Adrenal gland (tissue), 5 donors: ENCODE results near the gene MAP3K7CL.

Source experiments
- POLR2A ChIP-seq, 2 donors: fragments of 450-650 bp; IDR thresholded peaks; one replicate each; pipeline ENCODE4 v1.6.1; 2017; ENCODE audit warnings: antibody characterized with exemption in 2 of 2, mild to moderate bottlenecking in 2 of 2, moderate library complexity in 1 of 2
- TF ChIP-seq, protein P1 (sequence below), 6 experiments: fragments of 450-650 bp in 4 of 6; fragments of 200-600 bp in 2 of 6; sonication (generic) in 1 of 6; IDR thresholded peaks; 1 replicate in 5 of 6; 2 replicates in 1 of 6; pipeline versions ENCODE4 v1.5.1 to v1.8.0; 2016 to 2021; ENCODE audit warnings: antibody characterized with exemption in 6 of 6, mild to moderate bottlenecking in 2 of 6, moderate library complexity in 1 of 6
- donor health status: DM: no; HTN: no; CAD: no.

DNA sequence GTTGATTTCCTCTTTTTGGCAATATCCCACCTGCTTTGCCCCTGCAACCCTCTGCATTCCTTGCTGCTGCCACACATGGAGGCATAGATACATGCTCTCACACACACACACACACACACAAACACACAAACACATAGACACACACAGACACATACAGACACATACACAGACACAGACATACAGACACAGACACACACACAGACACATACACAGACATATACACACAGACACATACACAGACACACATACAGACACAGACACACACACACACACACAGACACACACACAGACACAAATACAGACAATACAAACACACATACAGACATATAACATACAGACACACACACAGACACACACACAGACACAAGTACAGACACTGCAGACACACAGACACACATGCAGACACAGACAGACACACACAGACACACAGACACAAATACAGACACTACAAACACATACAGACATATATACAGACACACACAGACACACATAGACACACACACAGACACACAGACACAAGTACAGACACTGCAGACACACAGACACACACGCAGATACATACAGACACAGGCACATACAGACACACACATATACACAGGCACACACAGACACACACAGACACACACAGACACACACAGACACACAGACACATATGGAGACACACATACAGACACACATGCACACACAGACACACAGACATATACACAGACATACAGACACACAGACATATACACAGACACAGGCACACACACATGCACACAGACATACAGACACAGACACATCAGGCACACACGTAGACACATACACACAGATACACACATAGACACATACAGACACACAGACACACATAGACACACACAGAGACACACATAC, 83.3 kb downstream of the MAP3K7CL start:
- TF ChIP-seq, protein P1, sequence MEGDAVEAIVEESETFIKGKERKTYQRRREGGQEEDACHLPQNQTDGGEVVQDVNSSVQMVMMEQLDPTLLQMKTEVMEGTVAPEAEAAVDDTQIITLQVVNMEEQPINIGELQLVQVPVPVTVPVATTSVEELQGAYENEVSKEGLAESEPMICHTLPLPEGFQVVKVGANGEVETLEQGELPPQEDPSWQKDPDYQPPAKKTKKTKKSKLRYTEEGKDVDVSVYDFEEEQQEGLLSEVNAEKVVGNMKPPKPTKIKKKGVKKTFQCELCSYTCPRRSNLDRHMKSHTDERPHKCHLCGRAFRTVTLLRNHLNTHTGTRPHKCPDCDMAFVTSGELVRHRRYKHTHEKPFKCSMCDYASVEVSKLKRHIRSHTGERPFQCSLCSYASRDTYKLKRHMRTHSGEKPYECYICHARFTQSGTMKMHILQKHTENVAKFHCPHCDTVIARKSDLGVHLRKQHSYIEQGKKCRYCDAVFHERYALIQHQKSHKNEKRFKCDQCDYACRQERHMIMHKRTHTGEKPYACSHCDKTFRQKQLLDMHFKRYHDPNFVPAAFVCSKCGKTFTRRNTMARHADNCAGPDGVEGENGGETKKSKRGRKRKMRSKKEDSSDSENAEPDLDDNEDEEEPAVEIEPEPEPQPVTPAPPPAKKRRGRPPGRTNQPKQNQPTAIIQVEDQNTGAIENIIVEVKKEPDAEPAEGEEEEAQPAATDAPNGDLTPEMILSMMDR (IDR thresholded peaks at IDR 0.05) = no peak
- no peak for TF ChIP-seq POLR2A (IDR thresholded peaks at IDR 0.05)
